IMR-90 (cell line): ENCODE data around the gene UQCC5. TPM values are rescaled to one million over a fixed set of nuclear protein-coding genes. Genes with fewer than 3 reads are reported as not detected.
A peak's percentile ranks its signal among the peaks of the same experiment; 100 is the strongest.

Source experiments
- ATAC-seq: fragments of 200-7000 bp; cut with Tn5 transposase; 2 replicates; pipeline ENCODE4 v1.9.1; 2020; ENCODE audit warnings: low read depth, mild to moderate bottlenecking, moderate library complexity
- BruUV-seq: library from RNA; stranded (reverse); fragments of 400-500 nt; replicated peaks from 2 replicates; lab custom pipeline; 2021; lab: Mats Ljungman, UMichigan
- CTCF ChIA-PET: fragments of 300-600 bp; formaldehyde crosslinking; extraction: SDS; loops from one replicate; lab custom pipeline; 2021; ENCODE audit warnings: antibody characterized with exemption; lab: Yijun Ruan, JAX
- POLR2A ChIA-PET: fragments of 300-600 bp; sonication (Branson Sonifier 250); formaldehyde crosslinking; loops from one replicate; lab custom pipeline; 2022; ENCODE audit warnings: antibody characterized with exemption; ENCODE audit not compliant: unreplicated experiment; lab: Charles Lee
- DNase-seq: peaks from one replicate; pipeline ENCODE4 v3.0.0; 2013
- H2AFZ ChIP-seq: replicated peaks from 2 replicates; pipeline ENCODE3; 2013; ENCODE audit warnings: low read length, mild to moderate bottlenecking; ENCODE audit not compliant: poor library complexity
- H2AK5ac ChIP-seq: 2 replicates; pipeline ENCODE4 v1.6.1; 2013; ENCODE audit warnings: low read depth, low read length, inconsistent platforms
- H2AK9ac ChIP-seq: replicated peaks from 2 replicates; pipeline ENCODE3; 2013; ENCODE audit warnings: mild to moderate bottlenecking, low read depth, low read length, moderate library complexity; ENCODE audit not compliant: poor library complexity
- H2BK120ac ChIP-seq: 2 replicates; pipeline ENCODE4 v1.6.1; 2013; ENCODE audit warnings: low read depth, low read length, inconsistent platforms
- H2BK15ac ChIP-seq: 3 replicates; pipeline ENCODE4 v1.6.1; 2013; ENCODE audit warnings: low read depth, low read length, inconsistent platforms
- H2BK20ac ChIP-seq: 2 replicates; pipeline ENCODE4 v1.6.1; 2013; ENCODE audit warnings: low read depth, mild to moderate bottlenecking, inconsistent platforms, low read length, moderate library complexity
- H2BK5ac ChIP-seq: 2 replicates; pipeline ENCODE4 v1.6.1; 2013; ENCODE audit warnings: mild to moderate bottlenecking, low read depth, low read length, inconsistent platforms; ENCODE audit not compliant: poor library complexity, severe bottlenecking
- H3K14ac ChIP-seq: replicated peaks from 2 replicates; pipeline ENCODE4 v1.6.1; 2013; ENCODE audit warnings: low read depth, low read length, inconsistent platforms
- H3K18ac ChIP-seq: 2 replicates; pipeline ENCODE4 v1.6.1; 2013; ENCODE audit warnings: low read depth, low read length, control low read depth
- H3K23ac ChIP-seq: 2 replicates; pipeline ENCODE4 v1.6.1; 2013; ENCODE audit warnings: low read depth, low read length, inconsistent platforms
- H3K27ac ChIP-seq: 2 replicates; pipeline ENCODE4 v1.5.1; 2013; ENCODE audit warnings: mild to moderate bottlenecking, control low read depth, low read length; ENCODE audit not compliant: insufficient read depth
- H3K27me3 ChIP-seq: 2 replicates; pipeline ENCODE4 v1.6.1; 2013; ENCODE audit warnings: low read length; ENCODE audit not compliant: control insufficient read depth, insufficient read depth
- H3K36me3 ChIP-seq: 2 replicates; pipeline ENCODE4 v1.6.1; 2013; ENCODE audit warnings: low read length, mixed read lengths; ENCODE audit not compliant: control insufficient read depth, insufficient read depth
- H3K4ac ChIP-seq: 2 replicates; pipeline ENCODE4 v1.6.1; 2013; ENCODE audit warnings: low read depth, low read length, inconsistent platforms
- H3K4me1 ChIP-seq: 2 replicates; pipeline ENCODE4 v1.6.1; 2013; ENCODE audit warnings: low read length, mixed read lengths; ENCODE audit not compliant: control insufficient read depth, insufficient read depth
- H3K4me2 ChIP-seq: 2 replicates; pipeline ENCODE4 v1.6.1; 2013; ENCODE audit warnings: low read depth, mild to moderate bottlenecking, control low read depth, low read length, moderate library complexity
- H3K4me3 ChIP-seq: 2 replicates; pipeline ENCODE4 v1.5.1; 2013; ENCODE audit warnings: low read depth, mild to moderate bottlenecking, control low read depth, low read length, moderate library complexity; ENCODE audit not compliant: insufficient read depth
- H3K56ac ChIP-seq: 2 replicates; pipeline ENCODE4 v1.6.1; 2013; ENCODE audit warnings: low read length, inconsistent platforms; ENCODE audit not compliant: insufficient read depth; ENCODE audit errors: extremely low read depth
- H3K79me1 ChIP-seq, 2 experiments: 2 replicates each; pipeline ENCODE4 v1.6.1; 2013; ENCODE audit warnings: low read length in 2 of 2, inconsistent platforms in 1 of 2, low read depth in 1 of 2
- H3K9ac ChIP-seq: 2 replicates; pipeline ENCODE4 v1.6.1; 2013; ENCODE audit warnings: low read depth, low read length, control low read depth
- H3K9me1 ChIP-seq: 2 replicates; pipeline ENCODE4 v1.6.1; 2013; ENCODE audit warnings: low read length, inconsistent platforms; ENCODE audit not compliant: insufficient read depth
- H3K9me3 ChIP-seq: 2 replicates; pipeline ENCODE4 v1.6.1; 2013; ENCODE audit warnings: low read length; ENCODE audit not compliant: control insufficient read depth, insufficient read depth
- H4K20me1 ChIP-seq: 2 replicates; pipeline ENCODE4 v1.6.1; 2013; ENCODE audit warnings: low read length, inconsistent platforms; ENCODE audit not compliant: insufficient read depth
- H4K5ac ChIP-seq: 2 replicates; pipeline ENCODE4 v1.6.1; 2013; ENCODE audit warnings: mild to moderate bottlenecking, low read depth, low read length, control low read depth
- H4K8ac ChIP-seq, 2 experiments: 2 replicates each; pipeline ENCODE4 v1.6.1; 2013; ENCODE audit warnings: low read depth in 2 of 2, low read length in 2 of 2, control low read depth in 1 of 2, inconsistent platforms in 1 of 2
- H4K91ac ChIP-seq: 2 replicates; pipeline ENCODE4 v1.6.1; 2013; ENCODE audit warnings: low read depth, low read length, inconsistent platforms; ENCODE audit not compliant: insufficient read depth
- CHD1 ChIP-seq: IDR thresholded peaks from 2 replicates; pipeline ENCODE4 v1.6.1; 2012; ENCODE audit warnings: low read depth, low read length, improper control_type of control experiment
- USF2 ChIP-seq: fragments of 150-350 bp; IDR thresholded peaks from 2 replicates; pipeline ENCODE4 v1.6.1; 2017; ENCODE audit warnings: mild to moderate bottlenecking, antibody characterized with exemption, low read length, low read depth
- WGBS, 2 experiments: methylation state at CpG; one replicate each; pipeline versions ENCODE4 v1.1.5 to v1.1.7; 2013; ENCODE audit warnings: missing lambda C conversion rate in 2 of 2; ENCODE audit not compliant: insufficient read length in 1 of 2; ENCODE audit errors: extremely low coverage in 2 of 2; 5-methylcytosine and 5-hydroxymethylcytosine counted together
- dilution Hi-C: fragments of 300-500 bp; cut with HindIII; formaldehyde crosslinking; loops from one replicate; pipeline ENCODE4 v1.14.3; 2018; ENCODE audit warnings: low sequenced_read_pairs; ENCODE audit not compliant: unreplicated experiment
- in situ Hi-C: fragments of 300-500 bp; cut with MboI; formaldehyde crosslinking; loops from 3 replicates; pipeline ENCODE4 v1.14.3; 2019; ENCODE audit warnings: low sequenced_read_pairs, inconsistent platforms, mixed read lengths
- intact Hi-C: fragments of 100-400 bp; cut with micrococcal nuclease; formaldehyde crosslinking; loops from 2 replicates; pipeline ENCODE4 v1.10.0; 2022
- polyA plus RNA-seq, 3 experiments: library from polyadenylated mRNA; depleted of rRNA; stranded (reverse); fragments of >200 nt; gene quantifications; 2 replicates each; pipeline ENCODE4 v1.2.3, GENCODE V29; 2012; ENCODE audit warnings: low replicate concordance in 1 of 3
- total RNA-seq: library from RNA; depleted of rRNA; stranded (reverse); fragments of >200 nt; gene quantifications from 2 replicates; pipeline ENCODE4 v1.2.3, GENCODE V29; 2012

The UQCC5 gene
- total and polyA plus RNA-seq, 2 of the 4 experiments (the other 2 are of a cell fraction): 1.1 to 16.9 TPM

- peak overlapping the region; percentile 93 for H2AK9ac ChIP-seq
- H2BK5ac ChIP-seq: peak overlapping the region; percentile 65
- in situ Hi-C loops: no loop called here
- 0 out of 2 replicates have a peak overlapping the region, but pooled peaks have one; percentile 4 for H3K56ac ChIP-seq
- H4K91ac ChIP-seq: peak overlapping the region; percentile 73
- peaks cover 32 to 82% of the 10 kb centered on the region in 2 experiments for H3K79me1 ChIP-seq
- DNase-seq: peak; percentile 28
- H3K27me3 ChIP-seq: no peaks in the 10 kb centered on the region
- 0 out of 2 replicates have a peak overlapping the region, but pooled peaks have one; percentile 5 for H3K18ac ChIP-seq
- no peak for ATAC-seq
- H3K23ac ChIP-seq: peak overlapping the region; percentile 84; the same call in 1 of the 2 replicates
- peak overlapping the region; percentile 83 to 89 for H4K8ac ChIP-seq
- H3K36me3 ChIP-seq: no peaks in the 10 kb centered on the region
- peak overlapping the region; percentile 74 for H3K4me3 ChIP-seq
- H4K20me1 ChIP-seq: peaks cover 56% of the 10 kb centered on the region
- peak overlapping the region; percentile 83 for H2AK5ac ChIP-seq
- H3K4me1 ChIP-seq: peaks cover 34% of the 10 kb centered on the region
- peak overlapping the region; percentile 88 for H3K4me2 ChIP-seq
- peak overlapping the region; percentile 38 for H3K14ac ChIP-seq
- intact Hi-C loops: no loop called here
- H2AFZ ChIP-seq: peak overlapping the region; percentile 88
- H3K27ac ChIP-seq: peak overlapping the region; percentile 79
- no peaks in the 10 kb centered on the region for H3K9me3 ChIP-seq
- H3K9ac ChIP-seq: peak overlapping the region; percentile 80
- CTCF ChIA-PET: no interaction called here
- dilution Hi-C loops: no loop called here
- WGBS, 2 experiments: 8% methylated on average over 33 of the region's 57 CpGs; no CpG with 5 or more reads in 1 of the 2 experiments
- H3K9me1 ChIP-seq: peaks cover 35% of the 10 kb centered on the region
- H2BK20ac ChIP-seq: no peak overlapping the region
- H2BK120ac ChIP-seq: peak overlapping the region; percentile 49; the same call in 1 of the 2 replicates
- TF ChIP-seq USF2 (no peak), CHD1 (no peak)
- H2BK15ac ChIP-seq: peak overlapping the region; percentile 53; the same call in 2 of the 3 replicates
- peak overlapping the region; percentile 93 for H3K4ac ChIP-seq
- BruUV-seq: no TSS peak
- H4K5ac ChIP-seq: peak overlapping the region; percentile 32
- POLR2A ChIA-PET: no interaction called here
These were observed 1.9 kb upstream of the UQCC5 start for GRCh38 chr3:52534281-52535183.
